Body of pancreas (tissue), 4 donors: ENCODE measurements around the gene SVIL. TPM values are rescaled to one million over a fixed set of nuclear protein-coding genes. Genes with fewer than 3 reads are reported as not detected.
A peak's percentile ranks its signal among the peaks of the same experiment; 100 is the strongest.

Experiments
- ATAC-seq: fragments of 150-250 bp; one replicate; pipeline ENCODE4 v1.9.1; 2016
- DNase-seq, 4 donors: peaks; one replicate each; pipeline ENCODE4 v3.0.0-alpha.2; 2019
- H3K27ac ChIP-seq, 4 donors: fragments of 200-600 bp; sonication (generic); 1 replicate in 3 of 4; 2 replicates in 1 of 4; pipeline versions ENCODE4 v1.5.1 to v1.6.1; 2016 to 2019; ENCODE audit warnings: mild to moderate bottlenecking in 1 of 4, mixed read lengths in 1 of 4, moderate library complexity in 1 of 4
- H3K27me3 ChIP-seq, 2 donors: fragments of 200-600 bp; sonication (generic); one replicate each; pipeline ENCODE4 v1.6.0; 2016; ENCODE audit warnings: mild to moderate bottlenecking in 1 of 2
- H3K36me3 ChIP-seq, 2 donors: fragments of 200-600 bp; sonication (generic); replicated peaks in 1 of 2; 2 replicates each; pipeline ENCODE4 v1.5.1; 2016; ENCODE audit warnings: low read depth in 2 of 2; ENCODE audit not compliant: insufficient read depth in 1 of 2
- H3K4me1 ChIP-seq: fragments of 200-600 bp; sonication (generic); one replicate; pipeline ENCODE4 v1.6.0; 2016
- H3K4me3 ChIP-seq, 2 donors: fragments of 200-600 bp; sonication (generic); 1 replicate in 1 of 2; 2 replicates in 1 of 2; pipeline ENCODE4 v1.5.1; 2016 to 2019
- H3K9me3 ChIP-seq, 3 donors: fragments of 200-600 bp; sonication (generic); 1 replicate in 2 of 3; 2 replicates in 1 of 3; pipeline ENCODE4 v1.5.1; 2016
- POLR2A ChIP-seq, 3 donors: fragments of 450-650 bp; IDR thresholded peaks; one replicate each; pipeline ENCODE4 v1.6.1; 2016; ENCODE audit warnings: antibody characterized with exemption in 3 of 3, mild to moderate bottlenecking in 2 of 3
- WGBS, 2 donors: methylation state at CpG; one replicate each; pipeline ENCODE4 v1.1.5; 2017; 5-methylcytosine and 5-hydroxymethylcytosine counted together
- intact Hi-C: fragments of 100-400 bp; cut with DNase I; formaldehyde crosslinking; loops from one replicate; pipeline ENCODE4 v1.15.1; 2023
- total RNA-seq, 2 donors: library from RNA; depleted of rRNA; stranded (reverse); fragments of >200 nt; gene quantifications; one replicate each; pipeline ENCODE4 v1.1.0, GENCODE V29; 2016
- TF ChIP-seq, protein P1 (sequence below), 7 experiments: fragments of 450-650 bp in 4 of 7; fragments of 200-600 bp in 3 of 7; sonication (generic) in 3 of 7; IDR thresholded peaks; one replicate each; pipeline ENCODE4 v1.5.1; 2016 to 2019; ENCODE audit warnings: antibody characterized with exemption in 7 of 7

The SVIL gene
- total RNA-seq, 2 donors from 2014 or later = 25.4 to 41.2 TPM

DNA sequence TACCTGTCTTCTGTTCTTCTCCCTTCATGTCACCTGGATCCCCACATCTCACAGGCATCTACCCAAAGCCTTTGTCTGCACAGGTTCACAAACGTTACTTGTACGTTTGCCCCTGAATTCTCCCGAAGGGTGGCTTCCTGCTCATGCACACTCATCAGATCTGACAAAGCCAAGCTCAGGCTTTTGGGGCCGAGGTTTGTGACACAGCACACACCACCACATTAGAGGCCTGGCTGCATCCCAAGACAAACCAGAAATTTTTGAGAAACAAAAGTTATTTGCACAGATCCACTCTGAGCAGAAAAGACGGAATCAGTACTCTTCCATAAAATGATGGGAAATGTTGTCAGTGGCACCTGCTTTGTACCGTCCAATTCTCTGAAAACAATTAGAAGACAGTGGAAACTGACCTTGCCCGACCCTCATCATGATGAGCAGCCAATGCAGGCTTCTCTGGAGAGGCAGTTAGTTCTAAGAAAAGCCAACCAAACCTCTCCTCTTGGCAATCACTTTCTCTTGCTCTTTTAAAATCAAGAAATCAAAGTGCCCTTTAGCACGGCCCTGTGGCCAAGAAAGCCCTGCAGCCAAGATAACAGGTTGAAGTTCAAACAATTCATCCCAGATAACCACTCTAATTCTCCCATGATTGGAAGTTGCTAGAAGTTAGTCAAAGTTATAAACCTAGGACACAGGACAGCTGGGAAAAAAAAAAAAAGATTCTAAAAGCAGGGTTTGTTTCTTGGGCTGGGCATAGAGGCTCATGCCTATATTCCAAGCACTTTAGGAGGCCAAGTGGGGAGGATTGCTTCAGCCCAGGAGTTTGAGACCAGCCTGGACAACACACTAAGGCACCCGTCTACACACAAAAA is 13.6 kb upstream of the SVIL start:
- no peaks in the 10 kb centered on the region for H3K9me3 ChIP-seq
- DNase-seq (peak in 1 of 4 donors; percentile 43), ATAC-seq (no peak)
- H3K27ac ChIP-seq = peak overlapping the region in 2 of 4 donors; percentile 13
- no peaks in the 10 kb centered on the region for H3K27me3 ChIP-seq
- WGBS, 2 donors = 40 to 48% methylated on average over 9 of the region's 9 CpGs
- H3K4me1 ChIP-seq = peaks cover 23% of the 10 kb centered on the region
- intact Hi-C loops = no loop called here
- no peak overlapping the region for H3K4me3 ChIP-seq
- H3K36me3 ChIP-seq = no peaks in the 10 kb centered on the region
- TF ChIP-seq POLR2A (IDR thresholded peaks at IDR 0.05) = no peak
- TF ChIP-seq, protein P1, sequence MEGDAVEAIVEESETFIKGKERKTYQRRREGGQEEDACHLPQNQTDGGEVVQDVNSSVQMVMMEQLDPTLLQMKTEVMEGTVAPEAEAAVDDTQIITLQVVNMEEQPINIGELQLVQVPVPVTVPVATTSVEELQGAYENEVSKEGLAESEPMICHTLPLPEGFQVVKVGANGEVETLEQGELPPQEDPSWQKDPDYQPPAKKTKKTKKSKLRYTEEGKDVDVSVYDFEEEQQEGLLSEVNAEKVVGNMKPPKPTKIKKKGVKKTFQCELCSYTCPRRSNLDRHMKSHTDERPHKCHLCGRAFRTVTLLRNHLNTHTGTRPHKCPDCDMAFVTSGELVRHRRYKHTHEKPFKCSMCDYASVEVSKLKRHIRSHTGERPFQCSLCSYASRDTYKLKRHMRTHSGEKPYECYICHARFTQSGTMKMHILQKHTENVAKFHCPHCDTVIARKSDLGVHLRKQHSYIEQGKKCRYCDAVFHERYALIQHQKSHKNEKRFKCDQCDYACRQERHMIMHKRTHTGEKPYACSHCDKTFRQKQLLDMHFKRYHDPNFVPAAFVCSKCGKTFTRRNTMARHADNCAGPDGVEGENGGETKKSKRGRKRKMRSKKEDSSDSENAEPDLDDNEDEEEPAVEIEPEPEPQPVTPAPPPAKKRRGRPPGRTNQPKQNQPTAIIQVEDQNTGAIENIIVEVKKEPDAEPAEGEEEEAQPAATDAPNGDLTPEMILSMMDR (IDR thresholded peaks at IDR 0.05) = peak in 1 of 7 experiments; percentile 6

- TF ChIP-seq, protein P1 (IDR thresholded peaks at IDR 0.05) = no peak
- TF ChIP-seq POLR2A (IDR thresholded peaks at IDR 0.05) = no peak
- DNase-seq (no peak), ATAC-seq (no peak)
- Histone ChIP-seq H3K27ac (no peak overlapping the region), H3K4me3 (no peak overlapping the region), H3K4me1 (peaks cover 23% of the 10 kb centered on the region), H3K36me3 (no peaks in the 10 kb centered on the region), H3K9me3 (no peaks in the 10 kb centered on the region), H3K27me3 (no peaks in the 10 kb centered on the region)
- WGBS, 2 donors = 82 to 83% methylated on average over 5 of the region's 5 CpGs
- intact Hi-C loops = no loop called here
Observed at GRCh38 chr10:29647478-29647877, 12.7 kb upstream of the SVIL start.

GRCh38 chr10:29646960-29647461 is 12.2 kb upstream of the SVIL start:
- 83 to 92% methylated on average over 3 of the region's 3 CpGs for WGBS, 2 donors
- Histone ChIP-seq H3K36me3 (no peaks in the 10 kb centered on the region), H3K27ac (peak overlapping the region in 1 of 4 donors; percentile 8), H3K9me3 (no peaks in the 10 kb centered on the region), H3K4me1 (peaks cover 23% of the 10 kb centered on the region), H3K27me3 (no peaks in the 10 kb centered on the region), H3K4me3 (no peak overlapping the region)
- TF ChIP-seq, protein P1 (IDR thresholded peaks at IDR 0.05) = no peak
- TF ChIP-seq POLR2A (IDR thresholded peaks at IDR 0.05) = no peak
- DNase-seq (peak in 1 of 4 donors; percentile 43), ATAC-seq (peak; percentile 25)
- intact Hi-C loops = no loop called here

GRCh38 chr10:29646238-29646902 is 11.6 kb upstream of the SVIL start:
- Histone ChIP-seq H3K36me3 (no peaks in the 10 kb centered on the region), H3K4me3 (no peak overlapping the region), H3K9me3 (no peaks in the 10 kb centered on the region), H3K27ac (peak overlapping the region in 1 of 4 donors; percentile 8), H3K27me3 (no peaks in the 10 kb centered on the region), H3K4me1 (peaks cover 23% of the 10 kb centered on the region)
- intact Hi-C loops = no loop called here
- ATAC-seq = no peak
- whole genome bisulfite sequencing, 2 donors = 75 to 79% methylated on average over 8 of the region's 8 CpGs
- TF ChIP-seq POLR2A (IDR thresholded peaks at IDR 0.05) = no peak
- TF ChIP-seq, protein P1 (IDR thresholded peaks at IDR 0.05) = no peak
- no peak for DNase-seq
